Measurements from ENCODE around the gene SLC9A9. TPM values are rescaled to one million over a fixed set of nuclear protein-coding genes. Genes with fewer than 3 reads are reported as not detected.
A peak's percentile ranks its signal among the peaks of the same experiment; 100 is the strongest.

SLC9A9 gene
- total and polyA plus RNA-seq, 2 experiments from 2014 or later, result 2.2 to 6.8 TPM

- Histone ChIP-seq H3K9me2 (replicated peaks; ENCODE audit: insufficient read depth) (no peaks in the 10 kb centered on the region), H3K4me2 (no peak overlapping the region), H2AFZ (no peak overlapping the region), H4K20me1 (ENCODE audit: insufficient read depth, poor library complexity, severe bottlenecking) (no peaks in the 10 kb centered on the region), H3K79me2 (no peaks in the 10 kb centered on the region), H3K27ac (no peak overlapping the region), H3K4me1 (ENCODE audit: insufficient read depth) (no peaks in the 10 kb centered on the region), H3K4me3 (no peak overlapping the region), H3K9me3 (ENCODE audit: low read depth) (no peaks in the 10 kb centered on the region), H3K27me3 (peaks cover 3% of the 10 kb centered on the region), H3K36me3 (replicated peaks; ENCODE audit: insufficient read depth, low read depth) (no peaks in the 10 kb centered on the region)
- DNase-seq (ENCODE audit: low spot score), result no peak
- WGBS (ENCODE audit: low lambda C conversion rate, missing lambda C conversion rate), result 67% methylated on average over 3 of the region's 3 CpGs
- TF ChIP-seq, protein P1, sequence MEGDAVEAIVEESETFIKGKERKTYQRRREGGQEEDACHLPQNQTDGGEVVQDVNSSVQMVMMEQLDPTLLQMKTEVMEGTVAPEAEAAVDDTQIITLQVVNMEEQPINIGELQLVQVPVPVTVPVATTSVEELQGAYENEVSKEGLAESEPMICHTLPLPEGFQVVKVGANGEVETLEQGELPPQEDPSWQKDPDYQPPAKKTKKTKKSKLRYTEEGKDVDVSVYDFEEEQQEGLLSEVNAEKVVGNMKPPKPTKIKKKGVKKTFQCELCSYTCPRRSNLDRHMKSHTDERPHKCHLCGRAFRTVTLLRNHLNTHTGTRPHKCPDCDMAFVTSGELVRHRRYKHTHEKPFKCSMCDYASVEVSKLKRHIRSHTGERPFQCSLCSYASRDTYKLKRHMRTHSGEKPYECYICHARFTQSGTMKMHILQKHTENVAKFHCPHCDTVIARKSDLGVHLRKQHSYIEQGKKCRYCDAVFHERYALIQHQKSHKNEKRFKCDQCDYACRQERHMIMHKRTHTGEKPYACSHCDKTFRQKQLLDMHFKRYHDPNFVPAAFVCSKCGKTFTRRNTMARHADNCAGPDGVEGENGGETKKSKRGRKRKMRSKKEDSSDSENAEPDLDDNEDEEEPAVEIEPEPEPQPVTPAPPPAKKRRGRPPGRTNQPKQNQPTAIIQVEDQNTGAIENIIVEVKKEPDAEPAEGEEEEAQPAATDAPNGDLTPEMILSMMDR (IDR thresholded peaks at IDR 0.05; ENCODE audit: poor library complexity), result no peak
- no peak for TF ChIP-seq EZH2phosphoT487 (IDR thresholded peaks at IDR 0.05; ENCODE audit: low read depth, severe bottlenecking, unreplicated experiment)
- no peak for TF ChIP-seq EZH2 (IDR thresholded peaks at IDR 0.05; ENCODE audit: borderline replicate concordance)
Observed at GRCh38 chr3:143676747-143677146, 171.5 kb downstream of the SLC9A9 start.

DNA sequence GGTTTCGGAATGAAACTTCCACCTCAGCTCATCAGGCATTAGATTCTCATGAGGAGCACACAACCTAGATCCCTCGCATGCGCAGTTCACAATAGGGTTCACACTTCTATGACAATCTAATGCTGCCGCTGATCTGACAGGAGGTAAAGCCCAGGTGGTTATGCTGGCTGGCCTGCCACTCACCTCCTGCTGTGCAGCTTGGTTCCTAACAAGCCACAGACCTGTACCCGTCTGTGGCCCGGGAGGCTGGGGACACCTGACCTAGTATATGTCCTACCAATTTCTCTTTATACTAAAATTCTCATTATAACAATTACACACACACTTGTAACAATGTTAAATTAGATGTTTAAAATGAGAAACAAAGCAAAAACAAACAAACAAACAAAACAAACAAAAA lies 172.2 kb downstream of the SLC9A9 start:
- H3K9me2 ChIP-seq (replicated peaks; ENCODE audit: insufficient read depth), result no peaks in the 10 kb centered on the region
- no peak overlapping the region for H3K4me3 ChIP-seq
- H3K4me1 ChIP-seq (ENCODE audit: insufficient read depth), result no peaks in the 10 kb centered on the region
- no peaks in the 10 kb centered on the region for H4K20me1 ChIP-seq (ENCODE audit: insufficient read depth, poor library complexity, severe bottlenecking)
- DNase-seq (ENCODE audit: low spot score), result no peak
- no peaks in the 10 kb centered on the region for H3K9me3 ChIP-seq (ENCODE audit: low read depth)
- H3K27ac ChIP-seq, result no peak overlapping the region
- no peak overlapping the region for H2AFZ ChIP-seq
- no peak for TF ChIP-seq EZH2 (IDR thresholded peaks at IDR 0.05; ENCODE audit: borderline replicate concordance)
- TF ChIP-seq, protein P1 (IDR thresholded peaks at IDR 0.05; ENCODE audit: poor library complexity), result no peak
- TF ChIP-seq EZH2phosphoT487 (IDR thresholded peaks at IDR 0.05; ENCODE audit: low read depth, severe bottlenecking, unreplicated experiment), result no peak
- no peak overlapping the region for H3K4me2 ChIP-seq
- no peaks in the 10 kb centered on the region for H3K79me2 ChIP-seq
- H3K27me3 ChIP-seq, result peaks cover under 1% of the 10 kb centered on the region
- 95% methylated on average over 6 of the region's 6 CpGs for WGBS (ENCODE audit: low lambda C conversion rate, missing lambda C conversion rate)
- no peaks in the 10 kb centered on the region for H3K36me3 ChIP-seq (replicated peaks; ENCODE audit: insufficient read depth, low read depth)

DNA sequence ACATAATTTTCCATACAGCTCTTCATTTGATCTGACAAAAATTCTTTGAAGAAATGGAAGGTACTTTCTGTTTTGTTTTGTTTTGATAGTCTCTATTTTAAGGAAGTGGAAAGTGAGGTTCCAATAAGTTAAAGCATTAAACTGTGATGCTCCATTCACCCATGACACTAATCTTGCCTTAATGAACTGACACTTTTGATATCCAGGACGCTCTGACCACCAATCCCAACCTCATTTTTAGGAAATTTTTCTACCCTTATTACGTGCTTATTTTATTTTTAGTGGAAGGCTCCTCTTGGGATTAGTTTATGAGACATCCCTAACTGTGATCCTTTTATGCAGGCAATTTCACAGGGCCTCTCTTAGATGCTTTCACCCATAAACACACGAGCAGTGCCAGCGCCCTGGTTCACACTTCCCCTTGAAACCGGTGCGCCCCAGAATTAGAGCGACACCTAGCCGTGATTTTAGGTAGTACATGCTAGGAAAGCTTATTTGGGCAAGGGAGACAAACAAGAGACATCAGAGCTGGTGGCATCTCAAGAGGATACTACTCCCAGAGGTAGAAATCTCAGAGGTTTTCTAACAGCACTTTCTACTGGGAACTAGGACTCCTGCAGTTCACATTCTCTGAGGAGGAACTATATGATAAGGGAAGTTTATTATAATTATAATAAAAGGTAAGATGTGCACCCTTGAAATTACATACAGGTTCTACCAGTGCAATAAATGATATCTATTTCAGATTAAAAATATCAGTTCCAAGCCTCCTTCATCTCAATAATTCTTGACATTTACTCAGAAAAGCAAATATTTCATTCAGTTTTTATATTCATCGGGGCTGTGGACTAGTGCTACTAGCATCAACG lies 173.9 kb downstream of the SLC9A9 start:
- TF ChIP-seq, protein P1 (IDR thresholded peaks at IDR 0.05; ENCODE audit: poor library complexity), result peak; percentile 90
- TF ChIP-seq EZH2phosphoT487 (IDR thresholded peaks at IDR 0.05; ENCODE audit: low read depth, severe bottlenecking, unreplicated experiment), result no peak
- Histone ChIP-seq H3K79me2 (no peaks in the 10 kb centered on the region), H3K4me3 (no peak overlapping the region), H3K27ac (no peak overlapping the region), H3K4me1 (ENCODE audit: insufficient read depth) (no peaks in the 10 kb centered on the region), H3K4me2 (no peak overlapping the region), H3K9me2 (replicated peaks; ENCODE audit: insufficient read depth) (no peaks in the 10 kb centered on the region), H3K36me3 (replicated peaks; ENCODE audit: insufficient read depth, low read depth) (no peaks in the 10 kb centered on the region), H4K20me1 (ENCODE audit: insufficient read depth, poor library complexity, severe bottlenecking) (no peaks in the 10 kb centered on the region), H3K27me3 (peaks cover 4% of the 10 kb centered on the region), H3K9me3 (ENCODE audit: low read depth) (no peaks in the 10 kb centered on the region), H2AFZ (no peak overlapping the region)
- 31% methylated on average over 10 of the region's 10 CpGs for WGBS (ENCODE audit: low lambda C conversion rate, missing lambda C conversion rate)
- peak; percentile 83 for DNase-seq (ENCODE audit: low spot score)
